Left lung (tissue), 10 donors: ENCODE measurements around the gene CD164L2. TPM values are rescaled to one million over a fixed set of nuclear protein-coding genes. Genes with fewer than 3 reads are reported as not detected.

Source experiments
- ATAC-seq: fragments of 200-7000 bp; cut with Tn5 transposase; one replicate; pipeline ENCODE4 v1.9.1; 2020; ENCODE audit warnings: moderate library complexity
- DNase-seq, 4 donors: peaks; one replicate each; pipeline ENCODE4 v3.0.0-alpha.2; 2013 to 2020
- H3K27ac ChIP-seq, 2 donors: fragments of 200-600 bp; sonication (generic) in 1 of 2; one replicate each; pipeline versions ENCODE4 v1.5.0 to v1.8.0; 2020 to 2021
- H3K27me3 ChIP-seq, 2 donors: fragments of 200-600 bp; sonication (generic) in 1 of 2; one replicate each; pipeline versions ENCODE4 v1.5.0 to v1.8.0; 2020 to 2021
- H3K36me3 ChIP-seq, 2 donors: fragments of 200-600 bp; sonication (generic) in 1 of 2; one replicate each; pipeline versions ENCODE4 v1.5.0 to v1.8.0; 2020 to 2021
- H3K4me1 ChIP-seq, 2 donors: fragments of 200-600 bp; one replicate each; pipeline ENCODE4 v1.8.0; 2021
- H3K4me3 ChIP-seq, 2 donors: fragments of 200-600 bp; sonication (generic) in 1 of 2; one replicate each; pipeline versions ENCODE4 v1.5.0 to v1.8.0; 2020 to 2021; ENCODE audit warnings: mild to moderate bottlenecking in 1 of 2
- H3K9me3 ChIP-seq, 2 donors: fragments of 200-600 bp; sonication (generic) in 1 of 2; one replicate each; pipeline versions ENCODE4 v1.5.0 to v1.8.0; 2020 to 2021
- CTCF ChIP-seq, 2 donors: fragments of 200-600 bp; sonication (generic) in 1 of 2; IDR thresholded peaks; one replicate each; pipeline versions ENCODE4 v1.5.0 to v1.8.0; 2021; ENCODE audit warnings: antibody characterized with exemption in 2 of 2
- intact Hi-C, 2 donors: fragments of 100-400 bp; cut with DNase I; formaldehyde crosslinking; loops; one replicate each; pipeline versions ENCODE4 v1.11.2 to v1.14.2; 2022
- polyA plus RNA-seq, 6 donors: library from polyadenylated mRNA; unstranded; fragments of 120-200 nt; gene quantifications; one replicate each; pipeline ENCODE4 v1.2.1, GENCODE V29; 2013; ENCODE audit not compliant: insufficient read length in 6 of 6
- total RNA-seq, 2 donors: library from RNA; stranded (reverse); fragmentation: NEBNext Ultra II Directional; extraction: Animal tissue kit (Norgen Biotek cat#: 25700); gene quantifications; one replicate each; pipeline ENCODE4 v1.2.1, GENCODE V29; 2021
- donor health status: DM: no; HTN: yes; CAD: no.
- donor health status: DM: no; HTN: no; CAD: no.

The CD164L2 gene
- total and polyA plus RNA-seq, 8 donors = 0.33 to 5.9 (median 1.7) TPM

DNA sequence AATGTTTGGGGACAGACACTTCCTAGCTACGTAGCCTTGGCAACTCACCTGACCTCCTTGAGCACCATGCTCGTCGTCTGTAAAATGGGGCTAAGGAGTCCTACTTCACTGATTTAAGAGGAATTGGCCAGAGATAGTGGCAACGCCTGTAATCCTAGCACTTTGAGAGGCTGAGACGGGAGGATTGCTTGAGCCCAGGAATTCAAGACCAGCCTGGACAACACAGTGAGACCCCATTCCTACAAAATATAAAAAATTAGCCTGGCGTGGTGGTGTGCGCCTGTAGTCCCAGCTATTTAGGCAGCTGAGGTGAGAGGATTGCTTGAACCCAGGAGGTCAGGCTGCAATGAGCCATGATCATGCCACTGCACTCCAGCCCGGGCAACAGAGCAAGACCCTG lies 36.8 kb downstream of the CD164L2 start:
- ATAC-seq = no peak

DNA sequence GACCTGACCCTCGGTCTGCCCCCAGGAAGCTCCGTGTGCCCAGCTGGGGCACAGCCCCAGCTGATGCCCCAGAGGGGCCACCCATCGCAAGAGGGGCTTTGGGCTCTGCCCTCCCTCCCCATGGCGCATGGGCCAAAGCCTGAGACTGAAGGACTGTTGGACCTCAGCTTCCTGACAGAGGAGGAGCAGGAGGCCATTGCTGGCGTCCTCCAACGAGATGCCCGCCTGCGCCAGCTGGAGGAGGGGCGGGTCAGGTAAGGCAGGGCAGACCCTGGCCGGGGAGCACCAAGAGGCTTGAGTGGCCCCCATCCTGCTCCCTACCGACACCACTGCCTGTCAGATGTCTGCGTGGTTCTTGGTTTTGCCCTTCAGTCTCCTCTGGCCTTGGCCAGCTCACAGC lies 37.9 kb downstream of the CD164L2 start:
- intact Hi-C loops = no loop called here
- peaks cover 18 to 68% of the 10 kb centered on the region in 2 donors for H3K4me1 ChIP-seq
- no peak overlapping the region for H3K4me3 ChIP-seq
- no peak for TF ChIP-seq CTCF (IDR thresholded peaks at IDR 0.05)
- ATAC-seq = no peak
- no peaks in the 10 kb centered on the region for H3K9me3 ChIP-seq
- H3K36me3 ChIP-seq = peaks cover 0 to 21% of the 10 kb centered on the region in 2 donors
- peak in 1 of 4 donors; percentile 61 for DNase-seq
- H3K27me3 ChIP-seq = peaks cover 0 to 12% of the 10 kb centered on the region in 2 donors
- H3K27ac ChIP-seq = no peak overlapping the region

More for the DNA sequence above, 36.8 kb downstream of the CD164L2 start:
- no peak overlapping the region for H3K4me3 ChIP-seq
- H3K4me1 ChIP-seq = peaks cover 29 to 68% of the 10 kb centered on the region in 2 donors
- H3K27me3 ChIP-seq = peaks cover 0 to 12% of the 10 kb centered on the region in 2 donors
- intact Hi-C loops = no loop called here
- DNase-seq = no peak
- no peaks in the 10 kb centered on the region for H3K9me3 ChIP-seq
- peaks cover 0 to 31% of the 10 kb centered on the region in 2 donors for H3K36me3 ChIP-seq
- no peak overlapping the region for H3K27ac ChIP-seq
- no peak for TF ChIP-seq CTCF (IDR thresholded peaks at IDR 0.05)

- Histone ChIP-seq H3K4me1 (peaks cover 10 to 52% of the 10 kb centered on the region in 2 donors), H3K36me3 (peaks cover 0 to 15% of the 10 kb centered on the region in 2 donors), H3K27ac (peak overlapping the region in 1 of 2 donors; percentile 94), H3K9me3 (no peaks in the 10 kb centered on the region), H3K27me3 (peaks cover 0 to under 1% of the 10 kb centered on the region in 2 donors), H3K4me3 (peak overlapping the region in 1 of 2 donors; percentile 55)
- DNase-seq (no peak), ATAC-seq (no peak)
- intact Hi-C loops = no loop called here
- no peak for TF ChIP-seq CTCF (IDR thresholded peaks at IDR 0.05)
Measured at GRCh38 chr1:27343639-27344025, 39.5 kb downstream of the CD164L2 start.

GRCh38 chr1:27342778-27343638 lies 40.1 kb downstream of the CD164L2 start:
- DNase-seq (peak in 2 of 4 donors; percentile 71 to 92), ATAC-seq (peak; percentile 83)
- Histone ChIP-seq H3K4me3 (peak overlapping the region; percentile 28 to 55), H3K27ac (peak overlapping the region; percentile 62 to 94), H3K36me3 (peaks cover 0 to 15% of the 10 kb centered on the region in 2 donors), H3K4me1 (peaks cover 10 to 52% of the 10 kb centered on the region in 2 donors), H3K9me3 (no peaks in the 10 kb centered on the region), H3K27me3 (no peaks in the 10 kb centered on the region)
- intact Hi-C loops = no loop called here
- TF ChIP-seq CTCF (IDR thresholded peaks at IDR 0.05) = no peak

DNA sequence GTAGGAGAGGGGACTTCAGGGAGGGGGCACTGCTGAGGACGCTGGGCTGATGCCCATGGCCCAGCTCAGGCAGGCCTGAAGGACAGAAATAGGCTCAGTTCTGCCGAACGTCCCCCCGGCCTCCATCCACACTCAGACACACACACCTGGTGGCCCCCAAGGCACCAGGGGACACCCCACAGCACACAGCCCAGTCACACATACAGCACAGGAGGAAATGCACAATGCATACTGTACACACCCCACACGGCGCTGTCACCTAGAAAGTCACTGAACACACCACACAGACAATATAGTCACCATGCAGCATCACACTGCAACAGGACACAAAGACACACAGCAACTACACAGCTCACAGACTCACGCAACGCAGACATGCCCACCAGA lies 40.7 kb downstream of the CD164L2 start:
- peak overlapping the region; percentile 28 to 55 for H3K4me3 ChIP-seq
- TF ChIP-seq CTCF (IDR thresholded peaks at IDR 0.05) = no peak
- peak; percentile 25 for ATAC-seq

More for the DNA sequence above, 40.7 kb downstream of the CD164L2 start:
- Histone ChIP-seq H3K27ac (peak overlapping the region; percentile 62 to 94), H3K4me1 (peaks cover 10 to 47% of the 10 kb centered on the region in 2 donors), H3K9me3 (no peaks in the 10 kb centered on the region), H3K27me3 (no peaks in the 10 kb centered on the region), H3K36me3 (peaks cover 0 to 10% of the 10 kb centered on the region in 2 donors)
- DNase-seq = peak in 1 of 4 donors; percentile 47
- intact Hi-C loops = no loop called here
